DOHH2 (cell line): ENCODE results near the gene FBXL20.

Source experiments
- CTCF ChIP-seq: fragments of 200-600 bp; sonication (generic); IDR thresholded peaks from one replicate; pipeline ENCODE4 v1.5.1; 2014; ENCODE audit warnings: antibody characterized with exemption, mild to moderate bottlenecking, low read depth, low read length; ENCODE audit not compliant: poor library complexity, severe bottlenecking
- EZH2phosphoT487 ChIP-seq: fragments of 200-600 bp; sonication (generic); IDR thresholded peaks from 2 replicates; pipeline ENCODE4 v1.6.1; 2017; ENCODE audit warnings: borderline replicate concordance, mild to moderate bottlenecking, antibody characterized with exemption, low read length, moderate library complexity, mixed read lengths

- TF ChIP-seq CTCF (no peak), EZH2phosphoT487 (no peak)
Observed at GRCh38 chr17:39222151-39222550, 179.3 kb downstream of the FBXL20 start.
